PFSK-1 (cell line): ENCODE measurements around the gene DAO.

Experiments
- FOXP2 ChIP-seq: optimal IDR thresholded peaks from 2 replicates; pipeline ENCODE3; 2011; ENCODE audit warnings: borderline replicate concordance, control low read depth, inconsistent platforms; ENCODE audit not compliant: insufficient read depth; ENCODE audit errors: extremely low read length, extremely low read depth
- POLR2AphosphoS5 ChIP-seq: IDR thresholded peaks from 2 replicates; pipeline ENCODE4 v1.6.1; 2012; ENCODE audit warnings: low read depth, mild to moderate bottlenecking, control low read depth, low read length, moderate library complexity
- SIN3A ChIP-seq: IDR thresholded peaks from 2 replicates; pipeline ENCODE4 v1.6.1; 2012; ENCODE audit warnings: mild to moderate bottlenecking, low read length, moderate library complexity, borderline replicate concordance; ENCODE audit not compliant: insufficient read depth
- TAF1 ChIP-seq: IDR thresholded peaks from 2 replicates; pipeline ENCODE4 v1.6.1; 2012; ENCODE audit warnings: low read length, control low read depth, borderline replicate concordance; ENCODE audit not compliant: insufficient read depth
- TF ChIP-seq, protein P1 (sequence below), 2 experiments: IDR thresholded peaks; 2 replicates each; pipeline versions ENCODE4 v1.6.1 to v1.8.0; 2011 to 2012; ENCODE audit warnings: low read depth in 2 of 2, low read length in 2 of 2, control low read depth in 1 of 2, inconsistent platforms in 1 of 2, mild to moderate bottlenecking in 1 of 2, moderate library complexity in 1 of 2; ENCODE audit not compliant: insufficient read depth in 1 of 2

DAO gene

DNA sequence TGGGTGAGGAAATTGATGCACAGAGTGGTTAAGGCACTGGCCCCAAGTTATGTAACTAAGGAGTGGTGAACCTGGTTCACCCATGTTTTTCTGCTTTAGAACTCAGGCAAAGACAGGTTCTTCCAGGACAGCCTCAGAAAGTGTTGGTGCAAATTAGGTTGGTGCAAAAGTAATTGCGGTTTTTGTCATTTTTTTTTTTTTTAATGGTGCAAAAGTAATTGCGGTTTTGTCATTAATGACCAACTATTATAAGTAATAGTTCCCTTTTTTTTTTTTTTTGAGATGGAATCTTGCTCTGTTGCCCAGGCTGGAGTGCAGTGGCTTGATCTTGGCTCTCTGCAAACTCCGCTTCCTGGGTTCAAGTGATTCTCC, 17.3 kb upstream of the DAO start:
- TF ChIP-seq, protein P1, sequence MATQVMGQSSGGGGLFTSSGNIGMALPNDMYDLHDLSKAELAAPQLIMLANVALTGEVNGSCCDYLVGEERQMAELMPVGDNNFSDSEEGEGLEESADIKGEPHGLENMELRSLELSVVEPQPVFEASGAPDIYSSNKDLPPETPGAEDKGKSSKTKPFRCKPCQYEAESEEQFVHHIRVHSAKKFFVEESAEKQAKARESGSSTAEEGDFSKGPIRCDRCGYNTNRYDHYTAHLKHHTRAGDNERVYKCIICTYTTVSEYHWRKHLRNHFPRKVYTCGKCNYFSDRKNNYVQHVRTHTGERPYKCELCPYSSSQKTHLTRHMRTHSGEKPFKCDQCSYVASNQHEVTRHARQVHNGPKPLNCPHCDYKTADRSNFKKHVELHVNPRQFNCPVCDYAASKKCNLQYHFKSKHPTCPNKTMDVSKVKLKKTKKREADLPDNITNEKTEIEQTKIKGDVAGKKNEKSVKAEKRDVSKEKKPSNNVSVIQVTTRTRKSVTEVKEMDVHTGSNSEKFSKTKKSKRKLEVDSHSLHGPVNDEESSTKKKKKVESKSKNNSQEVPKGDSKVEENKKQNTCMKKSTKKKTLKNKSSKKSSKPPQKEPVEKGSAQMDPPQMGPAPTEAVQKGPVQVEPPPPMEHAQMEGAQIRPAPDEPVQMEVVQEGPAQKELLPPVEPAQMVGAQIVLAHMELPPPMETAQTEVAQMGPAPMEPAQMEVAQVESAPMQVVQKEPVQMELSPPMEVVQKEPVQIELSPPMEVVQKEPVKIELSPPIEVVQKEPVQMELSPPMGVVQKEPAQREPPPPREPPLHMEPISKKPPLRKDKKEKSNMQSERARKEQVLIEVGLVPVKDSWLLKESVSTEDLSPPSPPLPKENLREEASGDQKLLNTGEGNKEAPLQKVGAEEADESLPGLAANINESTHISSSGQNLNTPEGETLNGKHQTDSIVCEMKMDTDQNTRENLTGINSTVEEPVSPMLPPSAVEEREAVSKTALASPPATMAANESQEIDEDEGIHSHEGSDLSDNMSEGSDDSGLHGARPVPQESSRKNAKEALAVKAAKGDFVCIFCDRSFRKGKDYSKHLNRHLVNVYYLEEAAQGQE (IDR thresholded peaks at IDR 0.05; ENCODE audit: insufficient read depth in 1 of 2, low read depth in 2 of 2, low read length in 2 of 2), result no peak
- no peak for TF ChIP-seq FOXP2
- TF ChIP-seq POLR2AphosphoS5, result no peak

DNA sequence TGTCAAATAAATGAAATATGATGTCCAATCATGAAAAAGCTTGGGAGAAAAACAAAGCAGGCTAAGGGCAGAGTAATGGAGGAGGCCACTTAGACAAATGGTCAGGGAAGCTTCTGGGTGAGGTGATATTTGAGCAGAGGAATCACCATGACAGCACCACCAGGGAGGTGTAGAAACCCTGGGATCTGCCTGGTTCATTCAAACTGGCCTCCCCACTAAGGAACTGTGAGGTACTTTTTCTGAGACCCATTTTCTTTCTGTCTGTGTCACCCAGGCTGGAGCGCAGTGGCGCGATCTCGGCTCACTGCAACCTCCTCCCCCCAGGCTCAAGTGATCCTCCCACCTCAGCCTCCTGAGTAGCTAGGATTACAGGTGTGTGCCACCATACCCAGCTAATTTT, 14.7 kb upstream of the DAO start:
- TF ChIP-seq SIN3A, result no peak
- no peak for TF ChIP-seq TAF1
- TF ChIP-seq, protein P1 (IDR thresholded peaks at IDR 0.05; ENCODE audit: insufficient read depth in 1 of 2, low read depth in 2 of 2, low read length in 2 of 2), result no peak
- no peak for TF ChIP-seq FOXP2
- no peak for TF ChIP-seq POLR2AphosphoS5

DNA sequence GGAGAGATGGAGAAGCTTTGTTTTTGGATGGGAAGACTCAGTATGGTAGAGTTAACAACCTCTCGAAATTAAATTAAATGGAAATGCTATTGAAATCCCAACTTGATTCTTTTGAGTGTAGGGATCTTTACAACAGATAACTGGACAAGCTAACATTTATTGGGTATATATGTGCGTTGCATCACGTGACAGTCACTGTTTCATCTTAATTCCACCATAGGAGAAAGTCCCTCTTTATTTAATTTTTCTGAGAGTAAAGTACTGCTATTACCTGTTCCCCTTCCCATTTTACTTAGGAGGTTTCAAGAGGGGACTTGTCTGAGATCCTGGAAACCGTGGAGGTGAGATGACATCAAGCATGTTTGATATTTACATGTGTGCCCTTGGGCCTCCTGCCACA, 11.1 kb upstream of the DAO start:
- TF ChIP-seq, protein P1 (IDR thresholded peaks at IDR 0.05; ENCODE audit: insufficient read depth in 1 of 2, low read depth in 2 of 2, low read length in 2 of 2), result no peak
- TF ChIP-seq TAF1 (no peak), FOXP2 (no peak), SIN3A (no peak), POLR2AphosphoS5 (no peak)

DNA sequence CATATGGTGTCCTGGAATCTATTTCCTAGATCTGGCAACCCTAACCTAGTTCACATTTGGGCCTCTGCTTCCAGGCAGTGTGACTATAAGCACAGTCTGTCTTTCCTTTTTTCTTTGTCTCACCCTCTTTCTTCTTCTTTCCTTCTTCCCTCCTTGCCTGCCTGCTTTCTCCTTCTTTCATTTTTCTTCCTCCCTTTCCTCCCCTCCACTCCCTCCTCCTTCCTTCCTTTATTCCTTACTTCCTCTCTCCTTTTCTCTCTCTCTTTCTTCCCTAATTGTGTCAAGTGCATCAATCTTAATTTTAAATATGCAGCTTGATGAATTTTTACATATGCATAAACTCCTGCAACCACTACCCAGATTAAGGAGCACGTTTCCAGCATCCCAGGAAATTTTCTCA, 4.6 kb upstream of the DAO start:
- TF ChIP-seq SIN3A, result no peak
- no peak for TF ChIP-seq TAF1
- TF ChIP-seq, protein P1 (IDR thresholded peaks at IDR 0.05; ENCODE audit: insufficient read depth in 1 of 2, low read depth in 2 of 2, low read length in 2 of 2), result no peak

DNA sequence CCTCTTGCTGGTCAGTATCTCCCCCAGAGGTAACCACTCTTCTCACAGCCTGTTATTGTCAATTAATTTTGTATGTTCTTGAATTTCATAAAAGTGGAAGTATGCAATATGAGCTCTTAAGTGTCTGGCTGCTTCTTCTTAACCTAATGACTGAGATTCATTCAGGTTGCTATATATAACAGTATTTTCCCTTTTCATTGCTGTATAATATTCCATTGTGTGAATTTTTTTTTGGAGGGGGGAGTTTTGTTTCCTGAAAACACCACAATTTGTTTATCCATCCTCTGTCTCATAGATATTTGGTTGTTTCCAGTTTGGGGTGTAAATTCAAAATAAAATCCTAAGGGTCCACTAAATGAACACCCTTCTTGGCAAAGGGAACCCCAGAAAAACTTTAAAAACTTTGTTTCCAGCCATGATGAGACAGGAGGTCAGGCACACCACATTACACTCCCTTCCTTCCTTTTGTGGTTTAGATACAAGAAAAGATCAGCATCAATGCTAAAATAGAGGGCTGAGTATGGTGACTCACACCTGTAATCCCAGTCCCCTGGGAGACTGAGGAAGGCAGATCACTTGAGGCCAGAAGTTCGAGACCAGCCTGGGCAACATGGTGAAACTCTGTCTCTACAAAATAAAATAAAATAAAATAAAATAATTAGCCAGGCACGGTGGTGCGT, 4.1 kb upstream of the DAO start:
- TF ChIP-seq FOXP2 (no peak), SIN3A (no peak), TAF1 (no peak)
